Endothelial cell of umbilical vein (primary cell): ENCODE data around the gene FGD3. TPM values are rescaled to one million over a fixed set of nuclear protein-coding genes. Genes with fewer than 3 reads are reported as not detected.

Source experiments
- BruUV-seq: library from RNA; stranded (reverse); fragments of 400-500 nt; replicated peaks from 2 replicates; lab custom pipeline; 2021; lab: Mats Ljungman, UMichigan
- CTCF ChIA-PET: fragments of 300-600, 350-600 bp; sonication (Branson Sonifier 250); formaldehyde crosslinking; loops from one replicate; lab custom pipeline; 2021; ENCODE audit warnings: antibody characterized with exemption, inconsistent platforms; lab: Charles Lee
- POLR2A ChIA-PET: fragments of 300-600, 350-600 bp; sonication (Branson Sonifier 250); formaldehyde crosslinking; loops from one replicate; lab custom pipeline; 2021; ENCODE audit warnings: antibody characterized with exemption, inconsistent platforms; lab: Charles Lee
- DNase-seq: peaks from one replicate; pipeline ENCODE4 v3.0.0-alpha.2; 2011; ENCODE audit warnings: low read depth, low spot score
- FAIRE-seq: peaks from 2 replicates; lab custom pipeline; 2011; peaks lifted over from hg19 to GRCh38; lab: Jason Lieb, UNC
- H2AFZ ChIP-seq: 2 replicates; pipeline ENCODE4 v1.6.0; 2012; ENCODE audit warnings: low read depth, low read length, control low read depth, inconsistent platforms
- H3K27ac ChIP-seq: 2 replicates; pipeline ENCODE4 v1.5.1; 2011; ENCODE audit warnings: low read depth, mild to moderate bottlenecking, control low read depth, low read length, moderate library complexity; ENCODE audit not compliant: insufficient read depth
- H3K27me3 ChIP-seq, 2 experiments: 2 replicates each; pipeline versions ENCODE4 v1.6.0 to v1.6.1; 2011; ENCODE audit warnings: low read length in 2 of 2, mixed read lengths in 1 of 2; ENCODE audit not compliant: control insufficient read depth in 2 of 2, insufficient read depth in 2 of 2
- H3K36me3 ChIP-seq, 2 experiments: 2 replicates in 1 of 2; 3 replicates in 1 of 2; pipeline ENCODE4 v1.5.1; 2011; ENCODE audit warnings: low read length in 2 of 2, mild to moderate bottlenecking in 1 of 2, moderate library complexity in 1 of 2; ENCODE audit not compliant: control insufficient read depth in 2 of 2, insufficient read depth in 2 of 2; ENCODE audit errors: extremely low read depth in 1 of 2
- H3K4me1 ChIP-seq: 3 replicates; pipeline ENCODE4 v1.5.1; 2011; ENCODE audit warnings: mild to moderate bottlenecking, low read length; ENCODE audit not compliant: control insufficient read depth, insufficient read depth; ENCODE audit errors: extremely low read depth
- H3K4me2 ChIP-seq: 2 replicates; pipeline ENCODE4 v1.6.1; 2011; ENCODE audit warnings: low read length, control low read depth, mixed read lengths; ENCODE audit not compliant: insufficient read depth
- H3K4me3 ChIP-seq, 3 experiments: fragments of 200-600 bp in 1 of 3; sonication (generic), shearing (Covaris generic) in 1 of 3; replicated peaks in 1 of 3; 2 replicates each; pipeline ENCODE4 v1.5.1; 2011 to 2016; ENCODE audit warnings: control low read depth in 3 of 3, low read length in 3 of 3, mild to moderate bottlenecking in 2 of 3, inconsistent platforms in 1 of 3, low read depth in 1 of 3, moderate library complexity in 1 of 3; ENCODE audit not compliant: insufficient read depth in 1 of 3
- H3K79me2 ChIP-seq: 2 replicates; pipeline ENCODE4 v1.6.0; 2012; ENCODE audit warnings: low read length, inconsistent platforms; ENCODE audit not compliant: control insufficient read depth, insufficient read depth
- H3K9ac ChIP-seq: replicated peaks from 2 replicates; pipeline ENCODE3; 2011; ENCODE audit warnings: low read length, control low read depth; ENCODE audit not compliant: insufficient read depth; ENCODE audit errors: extremely low read depth
- H3K9me1 ChIP-seq: replicated peaks from 3 replicates; pipeline ENCODE4 v1.6.0; 2011; ENCODE audit warnings: mild to moderate bottlenecking, low read length; ENCODE audit not compliant: control insufficient read depth, insufficient read depth; ENCODE audit errors: extremely low read depth
- H3K9me3 ChIP-seq: replicated peaks from 2 replicates; pipeline ENCODE4 v1.5.1; 2012; ENCODE audit warnings: low read length, inconsistent platforms; ENCODE audit not compliant: control insufficient read depth, insufficient read depth
- H4K20me1 ChIP-seq: replicated peaks from 2 replicates; pipeline ENCODE3; 2011; ENCODE audit warnings: mild to moderate bottlenecking, low read length; ENCODE audit not compliant: control insufficient read depth, insufficient read depth; ENCODE audit errors: extremely low read depth
- EZH2 ChIP-seq: IDR thresholded peaks from 2 replicates; pipeline ENCODE4 v1.6.1; 2012; ENCODE audit warnings: borderline replicate concordance, low read depth, mild to moderate bottlenecking, moderate library complexity, low read length, inconsistent platforms; ENCODE audit not compliant: severe bottlenecking
- FOS ChIP-seq: IDR thresholded peaks from 2 replicates; pipeline ENCODE4 v1.6.1; 2011; ENCODE audit warnings: mild to moderate bottlenecking, low read length, moderate library complexity, borderline replicate concordance; ENCODE audit not compliant: insufficient read depth
- GATA2 ChIP-seq: IDR thresholded peaks from 2 replicates; pipeline ENCODE4 v1.7.0; 2011; ENCODE audit warnings: low read depth, mild to moderate bottlenecking, moderate library complexity, mixed read lengths, low read length; ENCODE audit not compliant: insufficient read length, insufficient read depth
- JUN ChIP-seq: IDR thresholded peaks from 2 replicates; pipeline ENCODE4 v1.6.1; 2011; ENCODE audit warnings: borderline replicate concordance, low read depth; ENCODE audit not compliant: insufficient read length, insufficient read depth
- MYC ChIP-seq: IDR thresholded peaks from one replicate; pipeline ENCODE4 v1.6.1; 2011; ENCODE audit warnings: mild to moderate bottlenecking, low read depth, low read length
- POLR2A ChIP-seq: IDR thresholded peaks from 2 replicates; pipeline ENCODE4 v1.6.1; 2012; ENCODE audit warnings: low read depth, mild to moderate bottlenecking, control low read depth, low read length
- POLR2AphosphoS5 ChIP-seq: IDR thresholded peaks from 2 replicates; pipeline ENCODE4 v1.6.1; 2012; ENCODE audit warnings: low read depth, mild to moderate bottlenecking, control low read depth, low read length, moderate library complexity; ENCODE audit not compliant: insufficient read depth
- dilution Hi-C: fragments of 300-500 bp; cut with MboI; formaldehyde crosslinking; loops from one replicate; pipeline ENCODE4 v1.15.0; 2019; ENCODE audit warnings: low sequenced_read_pairs; ENCODE audit not compliant: extremely low pct_ligation_motif_present
- intact Hi-C: fragments of 100-400 bp; cut with micrococcal nuclease; formaldehyde crosslinking; loops from one replicate; pipeline ENCODE4 v1.10.0; 2022
- polyA plus RNA-seq, 4 experiments: library from polyadenylated mRNA; depleted of rRNA in 3 of 4; stranded (reverse) in 3 of 4; unstranded in 1 of 4; fragments of >200 nt; gene quantifications; 2 replicates each; pipeline versions ENCODE4 v1.2.1 to v1.2.3, GENCODE V29; 2011 to 2012; ENCODE audit warnings: missing spikeins in 1 of 4
- total RNA-seq: library from RNA; stranded (reverse); gene quantifications from 2 replicates; pipeline ENCODE4 v1.2.3, GENCODE V29; 2021

Gene FGD3
- total and polyA plus RNA-seq, 2 donors (not counting 3 experiments of a cell fraction or from before 2014, with no cell fraction given): not detected

DNA sequence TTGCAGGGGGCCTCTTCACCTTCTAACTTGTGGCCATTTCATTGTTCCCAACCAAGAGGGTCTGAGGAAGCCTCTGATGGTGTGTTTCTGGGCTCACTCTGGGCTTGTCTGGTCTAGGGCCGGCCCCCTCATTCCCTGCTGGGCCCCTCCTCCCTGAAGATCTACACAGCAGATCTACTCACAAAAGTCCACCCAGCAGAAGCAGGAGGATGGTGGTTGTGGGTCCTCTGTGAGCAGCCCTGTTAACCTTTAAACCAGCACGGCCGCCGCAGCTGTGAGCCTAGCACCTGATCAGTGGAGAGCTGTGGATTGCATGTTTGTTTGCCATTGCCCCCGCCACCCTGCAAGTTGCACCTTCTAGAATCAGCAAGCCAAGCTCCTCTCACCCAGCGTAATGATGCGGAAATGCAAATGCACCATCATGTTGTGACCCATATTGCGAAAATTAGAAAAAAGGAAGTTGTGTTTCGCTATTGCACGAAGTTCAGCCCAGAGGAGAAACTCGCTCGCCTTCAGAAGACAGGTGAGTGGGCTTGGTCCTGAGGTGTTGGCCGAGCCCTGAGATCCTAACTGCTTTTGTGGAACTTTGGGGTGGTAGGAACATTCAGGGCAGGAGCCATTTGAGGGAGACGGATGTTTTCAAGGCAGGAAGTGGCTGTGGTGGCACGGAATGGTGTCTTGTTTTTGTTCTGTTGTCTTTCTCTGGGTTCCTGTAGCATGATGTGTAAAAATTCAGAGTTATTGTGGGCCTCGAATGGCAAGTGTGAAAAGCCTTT is 16.7 kb downstream of the FGD3 start:
- Histone ChIP-seq H3K9me1 (no peaks in the 10 kb centered on the region), H3K9ac (no peak overlapping the region), H3K27ac (no peak overlapping the region), H3K4me3 (no peak overlapping the region), H3K4me2 (no peak overlapping the region), H3K36me3 (no peaks in the 10 kb centered on the region), H4K20me1 (no peaks in the 10 kb centered on the region), H3K79me2 (no peaks in the 10 kb centered on the region), H3K9me3 (no peaks in the 10 kb centered on the region), H3K27me3 (no peaks in the 10 kb centered on the region), H2AFZ (no peak overlapping the region), H3K4me1 (no peaks in the 10 kb centered on the region)
- no TSS peak for BruUV-seq
- CTCF ChIA-PET: no interaction called here
- intact Hi-C loops: no loop called here
- POLR2A ChIA-PET: no interaction called here
- FAIRE-seq (no peak), DNase-seq (no peak)
- dilution Hi-C loops: no loop called here
- TF ChIP-seq POLR2A (no peak), MYC (no peak), EZH2 (no peak), GATA2 (no peak), POLR2AphosphoS5 (no peak), JUN (no peak)

DNA sequence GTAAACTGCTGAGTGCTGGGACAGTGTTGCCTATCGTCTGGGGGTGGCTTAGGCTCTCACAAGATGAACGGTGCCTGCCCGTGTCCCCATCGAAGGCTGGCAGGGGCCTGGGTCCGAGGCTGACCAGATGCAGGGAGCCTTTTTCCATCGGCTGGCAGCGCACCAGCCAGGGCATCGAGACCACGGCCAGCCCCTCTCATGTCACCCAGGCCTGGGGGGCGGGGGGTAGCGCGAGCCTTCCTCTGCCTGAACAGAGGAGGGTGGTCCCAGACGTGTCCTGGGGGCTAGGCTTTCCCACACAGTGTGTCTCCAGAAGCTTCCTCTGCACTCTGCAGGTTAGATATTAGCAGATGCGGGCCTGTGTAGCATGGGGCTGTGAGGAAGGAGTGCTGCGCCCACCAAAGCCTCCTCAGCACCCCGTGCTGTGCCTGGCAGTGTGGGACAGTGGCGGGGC is 17.3 kb downstream of the FGD3 start:
- TF ChIP-seq FOS: no peak
- H3K9me3 ChIP-seq: no peaks in the 10 kb centered on the region
- no peak overlapping the region for H3K9ac ChIP-seq
- DNase-seq (no peak), FAIRE-seq (no peak)
- no peaks in the 10 kb centered on the region for H3K4me1 ChIP-seq
- H3K36me3 ChIP-seq: no peaks in the 10 kb centered on the region
- H2AFZ ChIP-seq: no peak overlapping the region
- no peak overlapping the region for H3K4me3 ChIP-seq
- H4K20me1 ChIP-seq: no peaks in the 10 kb centered on the region
- ChIA-PET POLR2A (no interaction called here), CTCF (no interaction called here)
- BruUV-seq: no TSS peak
- intact Hi-C loops: no loop called here
- H3K27ac ChIP-seq: no peak overlapping the region
- no peak overlapping the region for H3K4me2 ChIP-seq
- H3K9me1 ChIP-seq: no peaks in the 10 kb centered on the region
- H3K27me3 ChIP-seq: no peaks in the 10 kb centered on the region
- dilution Hi-C loops: no loop called here
- no peaks in the 10 kb centered on the region for H3K79me2 ChIP-seq
